WTC11 (cell line): Measurements from ENCODE around the gene EIF4E3. TPM values are rescaled to one million over a fixed set of nuclear protein-coding genes. Genes with fewer than 3 reads are reported as not detected.

ENCODE experiments used
- ATAC-seq: fragments of 200-7000 bp; cut with Tn5 transposase; 2 replicates; pipeline ENCODE4 v1.10.0; 2021; ENCODE audit warnings: mild to moderate bottlenecking, moderate library complexity
- CTCF ChIA-PET: fragments of 300-600 bp; sonication (Branson Sonifier 250); formaldehyde crosslinking; loops from one replicate; lab custom pipeline; 2021; ENCODE audit warnings: antibody characterized with exemption; lab: Charles Lee
- POLR2A ChIA-PET: fragments of 350-600 bp; sonication (Branson Sonifier 250); formaldehyde crosslinking; loops from one replicate; lab custom pipeline; 2021; ENCODE audit warnings: antibody characterized with exemption; lab: Charles Lee
- DNase-seq: peaks from one replicate; pipeline ENCODE4 v3.0.0; 2021; ENCODE audit warnings: low spot score
- H3K27ac Mint-ChIP-seq: 2 replicates; pipeline ENCODE4 v1.8.0; 2021; ENCODE audit warnings: mixed read lengths
- H3K27me3 Mint-ChIP-seq: 2 replicates; pipeline ENCODE4 v1.8.0; 2021; ENCODE audit warnings: low read depth, mild to moderate bottlenecking, moderate library complexity, mixed read lengths
- H3K36me3 Mint-ChIP-seq: 2 replicates; pipeline ENCODE4 v1.8.0; 2021; ENCODE audit warnings: mixed read lengths
- H3K4me1 Mint-ChIP-seq: 2 replicates; pipeline ENCODE4 v1.8.0; 2022; ENCODE audit warnings: mixed read lengths
- H3K4me3 Mint-ChIP-seq: 2 replicates; pipeline ENCODE4 v1.8.0; 2021; ENCODE audit warnings: mild to moderate bottlenecking, moderate library complexity, mixed read lengths
- H3K9me3 Mint-ChIP-seq: 2 replicates; pipeline ENCODE4 v1.8.0; 2021; ENCODE audit warnings: mixed read lengths
- AR ChIP-seq: fragments of 250-450 bp; sonication (Bioruptor Pico); IDR thresholded peaks from 2 replicates; pipeline ENCODE4 v1.9.0; 2021; ENCODE audit warnings: mild to moderate bottlenecking
- ATF1 ChIP-seq: sonication (generic); formaldehyde crosslinking; IDR thresholded peaks from 2 replicates; pipeline ENCODE4 v1.8.1; 2023; ENCODE audit warnings: mild to moderate bottlenecking, moderate library complexity, missing genetic modification reagents
- FOXK1 ChIP-seq: sonication (generic); formaldehyde crosslinking; IDR thresholded peaks from 2 replicates; pipeline ENCODE4 v1.8.0; 2022; ENCODE audit warnings: mild to moderate bottlenecking, moderate library complexity, missing genetic modification reagents
- GTF2I ChIP-seq: fragments of 250-450 bp; sonication (Bioruptor Pico); conservative IDR thresholded peaks from 2 replicates; pipeline ENCODE4 v1.4.0; 2021; ENCODE audit warnings: mild to moderate bottlenecking
- NR1H2 ChIP-seq: sonication (generic); formaldehyde crosslinking; IDR thresholded peaks from 2 replicates; pipeline ENCODE4 v1.9.0; 2021; ENCODE audit warnings: mild to moderate bottlenecking, moderate library complexity, missing genetic modification reagents
- PRRX2 ChIP-seq: fragments of 250-450 bp; sonication (Bioruptor Pico); IDR thresholded peaks from 2 replicates; pipeline ENCODE4 v1.8.0; 2021; ENCODE audit warnings: mild to moderate bottlenecking
- SMAD3 ChIP-seq: sonication (generic); formaldehyde crosslinking; IDR thresholded peaks from 2 replicates; pipeline ENCODE4 v1.8.0; 2022; ENCODE audit warnings: missing genetic modification reagents, mild to moderate bottlenecking, borderline replicate concordance
- TEAD1 ChIP-seq: sonication (generic); formaldehyde crosslinking; IDR thresholded peaks from 2 replicates; pipeline ENCODE4 v1.8.0; 2022; ENCODE audit warnings: mild to moderate bottlenecking, missing genetic modification reagents
- TP53 ChIP-seq: sonication (generic); formaldehyde crosslinking; IDR thresholded peaks from 2 replicates; pipeline ENCODE4 v1.8.1; 2023; ENCODE audit warnings: mild to moderate bottlenecking, missing genetic modification reagents
- ZNF263 ChIP-seq: sonication (generic); formaldehyde crosslinking; IDR thresholded peaks from 2 replicates; pipeline ENCODE4 v1.8.1; 2022; ENCODE audit warnings: low read depth, mild to moderate bottlenecking, moderate library complexity, missing genetic modification reagents
- ZNF317 ChIP-seq: sonication (generic); formaldehyde crosslinking; IDR thresholded peaks from 2 replicates; pipeline ENCODE4 v1.8.1; 2023; ENCODE audit warnings: low read depth, mild to moderate bottlenecking, moderate library complexity, missing genetic modification reagents, borderline replicate concordance
- ZNF425 ChIP-seq: fragments of 250-450 bp; sonication (Bioruptor Pico); conservative IDR thresholded peaks from 2 replicates; pipeline ENCODE4 v1.9.0; 2021; ENCODE audit warnings: mild to moderate bottlenecking
- total RNA-seq: library from RNA; stranded (reverse); gene quantifications from 3 replicates; pipeline ENCODE4 v1.2.3, GENCODE V29; 2021
- TF ChIP-seq, protein P1 (sequence below): sonication (generic); formaldehyde crosslinking; IDR thresholded peaks from 2 replicates; pipeline ENCODE4 v1.8.0; 2022; ENCODE audit warnings: missing genetic modification reagents
- TF ChIP-seq, protein P2 (sequence below): sonication (generic); formaldehyde crosslinking; IDR thresholded peaks from 2 replicates; pipeline ENCODE4 v1.8.1; 2023; ENCODE audit warnings: mild to moderate bottlenecking, missing genetic modification reagents
- TF ChIP-seq, protein P3 (sequence below): sonication (generic); formaldehyde crosslinking; IDR thresholded peaks from 2 replicates; pipeline ENCODE4 v1.8.1; 2023; ENCODE audit warnings: mild to moderate bottlenecking, moderate library complexity, missing genetic modification reagents

The EIF4E3 gene
- total RNA-seq, 1 experiment from 2014 or later: 16.5 TPM

GRCh38 chr3:71628522-71628921 is 96.7 kb downstream of the EIF4E3 start (continued):
- TF ChIP-seq, protein P1, sequence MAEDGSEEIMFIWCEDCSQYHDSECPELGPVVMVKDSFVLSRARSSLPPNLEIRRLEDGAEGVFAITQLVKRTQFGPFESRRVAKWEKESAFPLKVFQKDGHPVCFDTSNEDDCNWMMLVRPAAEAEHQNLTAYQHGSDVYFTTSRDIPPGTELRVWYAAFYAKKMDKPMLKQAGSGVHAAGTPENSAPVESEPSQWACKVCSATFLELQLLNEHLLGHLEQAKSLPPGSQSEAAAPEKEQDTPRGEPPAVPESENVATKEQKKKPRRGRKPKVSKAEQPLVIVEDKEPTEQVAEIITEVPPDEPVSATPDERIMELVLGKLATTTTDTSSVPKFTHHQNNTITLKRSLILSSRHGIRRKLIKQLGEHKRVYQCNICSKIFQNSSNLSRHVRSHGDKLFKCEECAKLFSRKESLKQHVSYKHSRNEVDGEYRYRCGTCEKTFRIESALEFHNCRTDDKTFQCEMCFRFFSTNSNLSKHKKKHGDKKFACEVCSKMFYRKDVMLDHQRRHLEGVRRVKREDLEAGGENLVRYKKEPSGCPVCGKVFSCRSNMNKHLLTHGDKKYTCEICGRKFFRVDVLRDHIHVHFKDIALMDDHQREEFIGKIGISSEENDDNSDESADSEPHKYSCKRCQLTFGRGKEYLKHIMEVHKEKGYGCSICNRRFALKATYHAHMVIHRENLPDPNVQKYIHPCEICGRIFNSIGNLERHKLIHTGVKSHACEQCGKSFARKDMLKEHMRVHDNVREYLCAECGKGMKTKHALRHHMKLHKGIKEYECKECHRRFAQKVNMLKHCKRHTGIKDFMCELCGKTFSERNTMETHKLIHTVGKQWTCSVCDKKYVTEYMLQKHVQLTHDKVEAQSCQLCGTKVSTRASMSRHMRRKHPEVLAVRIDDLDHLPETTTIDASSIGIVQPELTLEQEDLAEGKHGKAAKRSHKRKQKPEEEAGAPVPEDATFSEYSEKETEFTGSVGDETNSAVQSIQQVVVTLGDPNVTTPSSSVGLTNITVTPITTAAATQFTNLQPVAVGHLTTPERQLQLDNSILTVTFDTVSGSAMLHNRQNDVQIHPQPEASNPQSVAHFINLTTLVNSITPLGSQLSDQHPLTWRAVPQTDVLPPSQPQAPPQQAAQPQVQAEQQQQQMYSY (CRISPR knock-in tag): no peak

DNA sequence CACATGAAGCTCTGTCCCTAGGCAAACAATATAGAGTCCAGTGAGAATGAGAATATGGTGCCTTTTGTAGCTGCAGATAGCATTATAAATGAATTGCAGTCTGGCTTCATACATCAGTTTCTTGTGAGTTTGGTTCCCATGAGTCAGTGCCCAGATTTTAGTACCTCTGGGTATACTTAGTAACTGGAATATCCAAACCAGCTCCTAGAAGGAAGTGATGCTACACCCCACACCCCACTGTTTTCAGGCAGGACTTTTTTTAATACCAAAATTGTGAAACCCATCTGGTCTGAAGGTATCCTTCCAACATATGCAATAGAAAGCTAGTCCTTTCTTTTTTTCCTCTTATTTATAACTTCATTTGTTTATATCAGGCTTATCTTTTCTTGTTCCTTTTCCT is 99.5 kb downstream of the EIF4E3 start:
- ChIA-PET POLR2A (no interaction called here), CTCF (no interaction called here)
- no peaks in the 10 kb centered on the region; the same call in 1 of the 2 replicates for H3K9me3 Mint-ChIP-seq
- H3K4me1 Mint-ChIP-seq: peaks cover 5% of the 10 kb centered on the region
- H3K36me3 Mint-ChIP-seq: no peaks in the 10 kb centered on the region
- ATAC-seq (no peak), DNase-seq (no peak)
- H3K27me3 Mint-ChIP-seq: no peaks in the 10 kb centered on the region
- no peak overlapping the region for H3K4me3 Mint-ChIP-seq
- no peak overlapping the region for H3K27ac Mint-ChIP-seq
- no peak for TF ChIP-seq GTF2I (CRISPR knock-in tag)
- TF ChIP-seq, protein P2, sequence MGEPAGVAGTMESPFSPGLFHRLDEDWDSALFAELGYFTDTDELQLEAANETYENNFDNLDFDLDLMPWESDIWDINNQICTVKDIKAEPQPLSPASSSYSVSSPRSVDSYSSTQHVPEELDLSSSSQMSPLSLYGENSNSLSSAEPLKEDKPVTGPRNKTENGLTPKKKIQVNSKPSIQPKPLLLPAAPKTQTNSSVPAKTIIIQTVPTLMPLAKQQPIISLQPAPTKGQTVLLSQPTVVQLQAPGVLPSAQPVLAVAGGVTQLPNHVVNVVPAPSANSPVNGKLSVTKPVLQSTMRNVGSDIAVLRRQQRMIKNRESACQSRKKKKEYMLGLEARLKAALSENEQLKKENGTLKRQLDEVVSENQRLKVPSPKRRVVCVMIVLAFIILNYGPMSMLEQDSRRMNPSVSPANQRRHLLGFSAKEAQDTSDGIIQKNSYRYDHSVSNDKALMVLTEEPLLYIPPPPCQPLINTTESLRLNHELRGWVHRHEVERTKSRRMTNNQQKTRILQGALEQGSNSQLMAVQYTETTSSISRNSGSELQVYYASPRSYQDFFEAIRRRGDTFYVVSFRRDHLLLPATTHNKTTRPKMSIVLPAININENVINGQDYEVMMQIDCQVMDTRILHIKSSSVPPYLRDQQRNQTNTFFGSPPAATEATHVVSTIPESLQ: no peak
- no peak for TF ChIP-seq FOXK1 (CRISPR knock-in tag)
- TF ChIP-seq ZNF425 (CRISPR knock-in tag): no peak
- TF ChIP-seq, protein P1 (CRISPR knock-in tag): no peak
- TF ChIP-seq ZNF263: no peak
- no peak for TF ChIP-seq SMAD3 (CRISPR knock-in tag)
- no peak for TF ChIP-seq TEAD1 (CRISPR knock-in tag)
- no peak for TF ChIP-seq AR
- no peak for TF ChIP-seq ATF1 (CRISPR knock-in tag)
- TF ChIP-seq PRRX2 (CRISPR knock-in tag): no peak
- TF ChIP-seq ZNF317 (CRISPR knock-in tag): no peak
- TF ChIP-seq, protein P3, sequence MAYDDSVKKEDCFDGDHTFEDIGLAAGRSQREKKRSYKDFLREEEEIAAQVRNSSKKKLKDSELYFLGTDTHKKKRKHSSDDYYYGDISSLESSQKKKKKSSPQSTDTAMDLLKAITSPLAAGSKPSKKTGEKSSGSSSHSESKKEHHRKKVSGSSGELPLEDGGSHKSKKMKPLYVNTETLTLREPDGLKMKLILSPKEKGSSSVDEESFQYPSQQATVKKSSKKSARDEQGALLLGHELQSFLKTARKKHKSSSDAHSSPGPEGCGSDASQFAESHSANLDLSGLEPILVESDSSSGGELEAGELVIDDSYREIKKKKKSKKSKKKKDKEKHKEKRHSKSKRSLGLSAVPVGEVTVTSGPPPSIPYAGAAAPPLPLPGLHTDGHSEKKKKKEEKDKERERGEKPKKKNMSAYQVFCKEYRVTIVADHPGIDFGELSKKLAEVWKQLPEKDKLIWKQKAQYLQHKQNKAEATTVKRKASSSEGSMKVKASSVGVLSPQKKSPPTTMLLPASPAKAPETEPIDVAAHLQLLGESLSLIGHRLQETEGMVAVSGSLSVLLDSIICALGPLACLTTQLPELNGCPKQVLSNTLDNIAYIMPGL (CRISPR knock-in tag): no peak
- no peak for TF ChIP-seq TP53 (CRISPR knock-in tag)
- TF ChIP-seq NR1H2 (CRISPR knock-in tag): no peak
